HG02623 (cell line): ENCODE results near the gene RBSN.
"Not testable (repeated sequence)": the region's sequence is repeated elsewhere in the genome, so short reads cannot be mapped to it uniquely, and the experiment has no call there.

ENCODE experiments used
- ATAC-seq: cut with Tn5 transposase; IDR thresholded peaks from one replicate; pipeline ENCODE4 v1.9.1; 2021; ENCODE audit warnings: moderate library complexity; ENCODE audit not compliant: unreplicated experiment

RBSN gene

DNA sequence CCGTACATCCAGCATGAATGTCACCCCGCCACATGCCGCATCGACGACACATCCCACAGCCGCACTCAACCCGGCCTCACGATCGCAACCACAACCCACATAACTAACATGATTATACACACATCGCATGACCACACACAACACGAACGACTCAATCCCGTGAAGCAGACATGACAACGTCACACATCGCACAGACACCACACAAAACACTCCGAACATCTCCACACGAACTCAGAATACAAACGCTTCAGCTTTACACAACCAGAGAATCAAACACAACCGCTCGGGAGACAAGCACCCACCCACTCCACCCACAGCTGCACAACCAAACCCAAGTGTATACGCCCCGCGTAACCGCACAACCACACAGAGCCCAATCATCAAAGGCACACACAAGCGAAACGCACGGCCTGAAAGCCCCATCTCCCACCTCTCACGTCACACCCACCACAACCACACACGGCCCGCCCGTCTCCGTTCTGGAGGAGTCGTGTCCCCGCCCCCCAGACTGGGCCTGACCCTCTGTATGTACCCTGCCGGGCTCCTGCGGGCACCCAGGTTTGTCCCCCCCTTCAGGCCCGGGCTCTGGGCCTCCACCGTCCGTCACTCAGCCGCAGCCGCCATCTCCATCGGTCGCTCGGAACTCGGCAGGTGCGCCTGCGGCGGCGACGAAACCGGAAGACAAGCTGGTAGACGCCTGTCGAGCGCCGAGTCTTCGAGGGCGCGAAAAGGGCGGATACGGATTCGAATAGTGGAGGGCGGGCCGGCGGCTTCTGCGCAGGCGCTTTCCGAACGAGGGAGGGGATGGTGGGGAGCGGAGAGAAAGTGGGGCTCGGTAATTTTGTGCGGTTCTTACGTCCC lies at the start of gene RBSN:
TSS of gene RBSN (minus strand) at position 646 of the 861 bp plus-strand sequence. CDS start 3,028 bp downstream, outside the sequence.
- peak; percentile 88 for ATAC-seq

- no peak for ATAC-seq
Measured at GRCh38 chr3:15148614-15149013, 49.7 kb upstream of the RBSN start.

GRCh38 chr3:15136885-15137284 lies 37.9 kb upstream of the RBSN start:
- not testable (repeated sequence) for ATAC-seq

GRCh38 chr3:15134968-15135367 lies 36.0 kb upstream of the RBSN start:
- not testable (repeated sequence) for ATAC-seq

DNA sequence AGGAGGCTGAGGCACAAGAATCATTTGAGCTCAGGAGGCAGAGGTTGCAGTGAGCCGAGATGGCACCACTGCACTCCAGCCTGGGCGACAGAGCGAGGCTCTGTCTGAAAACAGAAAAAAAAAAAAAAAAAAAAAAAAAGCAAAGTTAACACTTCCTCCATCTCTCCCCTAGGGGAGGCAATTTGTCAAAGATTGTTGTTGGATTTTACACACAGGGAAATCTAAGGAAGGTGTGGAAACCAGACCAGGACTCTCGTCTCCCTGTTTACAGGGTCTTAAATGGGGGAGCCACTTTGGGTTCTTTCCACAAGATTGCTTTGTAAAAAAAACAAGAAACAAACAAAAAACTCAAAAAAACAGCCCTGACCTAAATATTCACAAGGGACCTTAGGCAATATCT lies 29.5 kb upstream of the RBSN start:
- ATAC-seq, result not testable (repeated sequence)

DNA sequence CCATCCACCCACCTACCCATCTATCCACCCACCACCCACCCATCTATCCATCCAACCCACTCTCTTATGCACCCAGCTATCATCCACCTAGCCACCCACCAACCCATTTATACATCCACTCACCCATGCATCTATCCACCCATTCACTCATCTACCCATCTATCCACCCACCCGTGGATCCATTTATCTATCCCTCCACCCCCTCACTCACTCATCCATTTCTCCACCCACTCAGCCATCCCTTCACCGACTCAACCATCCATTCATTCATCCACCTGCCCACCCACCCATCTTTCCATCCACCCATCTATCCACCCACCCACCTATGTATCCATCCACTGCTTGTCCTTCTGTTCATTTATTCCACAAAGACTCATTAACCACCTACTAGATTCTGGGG lies 28.0 kb upstream of the RBSN start:
- ATAC-seq, result not testable (repeated sequence)

- no peak for ATAC-seq
Measured at GRCh38 chr3:15122398-15122797, 23.4 kb upstream of the RBSN start.

DNA sequence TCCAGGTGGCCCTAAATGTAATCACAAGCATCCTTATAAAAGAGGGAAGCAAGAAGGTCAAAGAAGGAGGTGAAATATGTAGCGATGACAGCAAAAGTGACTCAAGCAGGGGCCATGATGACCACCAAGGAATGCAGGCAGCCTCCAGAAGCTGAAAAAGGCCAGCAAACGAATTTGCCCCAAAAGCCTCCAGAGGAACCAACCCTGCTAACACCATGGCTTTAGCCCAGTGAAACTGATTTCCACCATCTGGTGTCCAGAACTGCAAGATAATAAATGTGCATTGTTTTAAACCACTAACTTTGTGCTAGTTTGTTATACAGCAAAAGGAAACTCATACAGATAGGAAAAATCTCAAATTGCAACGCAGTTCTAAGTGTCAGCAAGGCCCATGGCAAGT lies 23.0 kb upstream of the RBSN start:
- no peak for ATAC-seq

- ATAC-seq, result no peak
Measured at GRCh38 chr3:15120986-15121385, 22.0 kb upstream of the RBSN start.

DNA sequence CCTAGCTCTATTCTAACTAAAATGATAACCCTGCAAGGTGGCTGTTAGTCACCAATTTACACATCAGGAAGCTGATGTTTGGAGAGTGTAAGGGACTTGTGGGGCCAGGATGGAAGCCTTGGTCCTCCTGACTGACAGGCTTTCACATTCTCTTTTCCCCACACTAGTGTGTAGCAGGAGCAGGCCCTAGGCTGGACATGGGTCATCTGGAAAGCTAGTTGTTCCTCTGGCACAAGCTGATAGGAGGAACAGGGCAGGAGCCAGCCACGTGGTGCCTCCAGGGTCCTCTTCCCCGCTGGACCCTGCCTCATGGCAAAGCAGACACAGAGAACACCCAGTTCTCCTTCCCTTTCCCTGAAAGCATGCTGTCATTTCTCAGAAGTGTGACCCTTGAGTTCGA lies 18.1 kb upstream of the RBSN start:
- ATAC-seq, result no peak

- no peak for ATAC-seq
Measured at GRCh38 chr3:15116032-15116669, 17.2 kb upstream of the RBSN start.

DNA sequence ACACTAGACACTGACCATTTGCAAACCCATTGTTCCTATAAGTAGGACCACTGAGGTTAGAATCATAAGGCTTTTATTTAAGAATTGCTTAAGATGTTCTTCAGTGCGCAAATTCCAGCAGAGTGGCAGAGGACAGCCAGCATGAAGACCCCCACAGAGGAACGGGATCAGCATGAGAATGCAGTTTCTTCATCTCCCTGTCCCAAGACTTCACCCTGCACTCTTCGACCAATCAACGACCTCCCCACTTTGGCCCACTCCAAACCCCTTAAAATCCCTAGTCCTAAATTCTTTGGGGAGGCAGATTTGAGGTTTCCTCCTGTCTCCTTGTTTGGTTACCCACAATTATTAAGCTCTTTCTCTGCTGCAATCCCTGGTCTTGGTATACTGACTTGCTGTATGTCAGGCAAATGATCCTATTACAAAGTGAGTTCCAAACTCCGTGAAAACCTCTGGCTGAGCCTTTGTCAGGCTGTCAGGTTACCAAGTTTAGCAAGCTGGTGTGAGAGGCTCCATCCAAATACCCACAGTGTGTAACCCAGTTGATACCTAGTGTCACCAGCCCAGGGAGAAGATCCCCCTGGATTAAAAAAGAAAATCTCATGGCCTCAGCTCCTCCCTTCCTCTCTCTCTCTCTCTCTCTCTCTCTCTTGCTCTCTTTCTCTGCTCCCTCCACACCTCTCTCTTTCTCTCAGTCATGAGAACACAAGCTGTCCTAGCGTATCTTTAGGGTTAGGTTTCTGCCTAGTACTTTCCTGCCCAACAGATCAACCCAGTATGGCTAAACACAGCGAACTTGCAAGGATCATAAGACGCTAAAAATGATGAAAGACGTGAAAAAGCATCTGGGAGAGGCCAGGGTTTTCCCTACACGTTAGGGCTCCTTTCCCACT lies 15.8 kb upstream of the RBSN start:
- ATAC-seq, result no peak

GRCh38 chr3:15113884-15114283 lies 14.9 kb upstream of the RBSN start:
- ATAC-seq, result no peak

- ATAC-seq, result no peak
Measured at GRCh38 chr3:15113471-15113870, 14.5 kb upstream of the RBSN start.

- no peak for ATAC-seq
Measured at GRCh38 chr3:15112011-15112410, 13.1 kb upstream of the RBSN start.

- ATAC-seq, result no peak
Measured at GRCh38 chr3:15110206-15110605, 11.3 kb upstream of the RBSN start.

GRCh38 chr3:15108869-15109268 lies 9.9 kb upstream of the RBSN start:
- ATAC-seq, result no peak

DNA sequence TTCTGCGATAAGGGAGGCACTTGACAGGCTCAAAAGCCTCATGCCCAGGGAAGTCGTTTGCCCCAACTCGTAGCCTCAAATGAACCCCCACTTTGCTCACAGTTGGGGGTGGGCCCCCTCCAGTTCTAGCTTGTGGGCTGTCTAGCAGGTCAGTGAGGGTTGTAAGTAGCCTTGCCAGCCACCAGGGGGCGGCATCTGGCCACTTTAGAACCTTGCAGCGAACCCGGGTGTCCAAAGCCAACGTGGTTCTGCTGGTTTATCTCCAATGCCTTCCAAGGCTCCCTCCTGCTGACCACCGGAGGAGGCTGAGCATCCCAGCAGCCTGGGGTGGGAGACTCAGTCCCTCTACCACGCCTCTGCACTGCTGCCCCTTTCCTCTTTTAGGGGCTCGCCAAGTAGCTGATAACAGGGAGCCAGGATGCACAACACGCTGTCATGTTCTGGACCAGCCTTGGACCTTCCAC lies 9.2 kb upstream of the RBSN start:
- ATAC-seq, result no peak

GRCh38 chr3:15107075-15107947 lies 8.4 kb upstream of the RBSN start:
- no peak for ATAC-seq

DNA sequence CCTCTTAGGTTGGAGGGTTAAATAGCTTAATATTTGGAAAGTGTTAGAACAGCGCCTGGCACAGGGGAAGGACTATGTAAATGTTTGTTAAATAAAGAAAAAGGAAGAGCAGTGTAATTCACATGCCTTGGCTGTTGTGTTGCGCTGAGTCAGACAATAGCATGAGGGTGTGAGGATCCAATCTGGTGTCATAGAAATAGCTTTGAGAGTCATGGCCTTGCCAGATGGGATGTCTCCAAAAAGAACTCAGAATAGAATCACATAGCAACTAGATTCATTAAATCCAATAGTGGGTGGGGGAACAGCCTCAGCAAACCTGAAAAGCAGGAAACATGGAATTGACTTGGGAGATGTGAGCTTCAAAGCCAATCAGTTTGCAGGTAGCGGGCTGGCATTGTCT lies 3.9 kb upstream of the RBSN start:
- ATAC-seq, result no peak
